Smooth muscle cell (in vitro differentiated cells): Measurements from ENCODE around the gene DCAF8. TPM values are rescaled to one million over a fixed set of nuclear protein-coding genes. Genes with fewer than 3 reads are reported as not detected.
A peak's percentile ranks its signal among the peaks of the same experiment; 100 is the strongest.

Experiments
- DNase-seq: peaks from one replicate; lab custom pipeline; 2025; ENCODE audit not compliant: unreplicated experiment; lab: John Stamatoyannopoulos, UW
- H2AFZ ChIP-seq: fragments of 200-600 bp; sonication (generic); 2 replicates; pipeline ENCODE4 v1.6.0; 2016; ENCODE audit warnings: antibody characterized with exemption, low read depth, mild to moderate bottlenecking
- H3F3A ChIP-seq: fragments of 200-600 bp; sonication (generic); 2 replicates; pipeline ENCODE4 v1.6.0; 2017; ENCODE audit warnings: antibody characterized with exemption, low read depth
- H3K27ac ChIP-seq: fragments of 200-600 bp; sonication (generic); 2 replicates; pipeline ENCODE4 v1.5.1; 2016; ENCODE audit warnings: low read depth, mild to moderate bottlenecking
- H3K27me3 ChIP-seq: fragments of 200-600 bp; sonication (generic); 2 replicates; pipeline ENCODE4 v1.6.1; 2016; ENCODE audit warnings: low read depth, mild to moderate bottlenecking
- H3K36me3 ChIP-seq: fragments of 200-600 bp; sonication (generic); 2 replicates; pipeline ENCODE4 v1.5.1; 2016; ENCODE audit warnings: low read depth
- H3K4me1 ChIP-seq: fragments of 200-600 bp; sonication (generic); 2 replicates; pipeline ENCODE4 v1.5.1; 2016; ENCODE audit warnings: low read depth
- H3K4me2 ChIP-seq: fragments of 200-600 bp; sonication (generic); 2 replicates; pipeline ENCODE4 v1.6.0; 2016; ENCODE audit warnings: mild to moderate bottlenecking
- H3K4me3 ChIP-seq: fragments of 200-600 bp; sonication (generic); 2 replicates; pipeline ENCODE4 v1.5.1; 2016; ENCODE audit warnings: mild to moderate bottlenecking
- H3K79me2 ChIP-seq: fragments of 200-600 bp; sonication (generic); 2 replicates; pipeline ENCODE4 v1.6.0; 2016; ENCODE audit warnings: low read depth, mild to moderate bottlenecking
- H3K9ac ChIP-seq: fragments of 200-600 bp; sonication (generic); 2 replicates; pipeline ENCODE4 v1.6.0; 2016; ENCODE audit warnings: low read depth
- H3K9me3 ChIP-seq: fragments of 200-600 bp; sonication (generic); replicated peaks from 2 replicates; pipeline ENCODE4 v1.5.1; 2016; ENCODE audit warnings: low read depth
- H4K20me1 ChIP-seq: fragments of 200-600 bp; sonication (generic); 2 replicates; pipeline ENCODE4 v1.6.0; 2016; ENCODE audit warnings: low read depth
- WGBS: methylation state at CpG from one replicate; pipeline ENCODE4 v1.1.7; 2016; ENCODE audit warnings: low lambda C conversion rate; 5-methylcytosine and 5-hydroxymethylcytosine counted together
- polyA plus RNA-seq: library from polyadenylated mRNA; unstranded; fragments of >200 nt; fragmentation: Nextera tagmentation; extraction: Ambion mirVana; gene quantifications from 2 replicates; pipeline ENCODE4 v1.2.1, GENCODE V29; 2016
- total RNA-seq: library from RNA; depleted of rRNA; stranded (reverse); fragments of >200 nt; gene quantifications from 2 replicates; pipeline ENCODE4 v1.2.3, GENCODE V29; 2014
- TF ChIP-seq, protein P1 (sequence below): fragments of 200-600 bp; sonication (generic); IDR thresholded peaks from 2 replicates; pipeline ENCODE4 v1.5.1; 2017; ENCODE audit warnings: borderline replicate concordance, mild to moderate bottlenecking, antibody characterized with exemption; ENCODE audit not compliant: insufficient read depth, poor library complexity, severe bottlenecking

Gene DCAF8
- total and polyA plus RNA-seq, 2 experiments from 2014 or later, result 63.6 to 79.9 TPM

DNA sequence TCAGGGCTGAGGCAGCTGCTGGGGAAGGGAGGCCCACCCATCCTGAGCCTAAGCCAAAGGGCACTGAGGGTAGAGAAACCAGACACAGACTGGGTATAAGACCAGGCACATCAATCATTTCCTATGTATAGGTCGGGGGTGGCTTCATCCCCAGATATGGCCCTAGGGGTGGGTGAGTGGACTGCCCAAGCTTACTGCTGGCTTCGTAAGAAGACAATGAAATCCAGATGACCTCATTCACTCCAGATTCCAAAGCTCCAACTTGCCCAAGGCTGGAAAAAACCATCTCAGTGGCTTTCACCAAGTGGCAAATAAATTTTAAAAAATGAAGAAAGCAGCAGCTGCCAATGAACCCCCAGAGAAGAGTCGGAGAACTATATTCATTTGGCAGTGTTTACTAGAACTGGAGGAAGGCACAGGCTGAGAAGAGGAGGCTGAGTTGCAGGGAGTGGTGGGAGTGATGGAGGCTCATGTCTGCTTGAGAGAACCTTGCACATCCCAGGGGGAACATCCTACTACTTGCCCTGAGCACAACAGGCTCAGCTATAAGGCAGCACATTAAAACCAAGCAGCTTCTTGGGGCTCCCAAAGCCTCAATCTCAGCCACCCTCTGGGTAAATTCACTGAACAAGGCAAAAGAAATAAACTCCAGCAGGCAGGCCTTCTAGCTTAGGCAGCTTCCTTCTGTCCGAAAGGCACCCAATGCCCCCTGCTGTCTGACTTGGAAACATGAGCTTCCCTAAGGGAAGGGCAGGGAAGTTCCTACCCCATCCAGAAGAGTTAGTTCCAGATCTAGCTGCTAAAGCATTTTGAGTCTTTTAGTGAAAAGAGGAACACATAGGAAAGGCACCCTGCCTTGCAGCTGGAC, 43.1 kb downstream of the DCAF8 start:
- no peak overlapping the region for H2AFZ ChIP-seq
- TF ChIP-seq, protein P1, sequence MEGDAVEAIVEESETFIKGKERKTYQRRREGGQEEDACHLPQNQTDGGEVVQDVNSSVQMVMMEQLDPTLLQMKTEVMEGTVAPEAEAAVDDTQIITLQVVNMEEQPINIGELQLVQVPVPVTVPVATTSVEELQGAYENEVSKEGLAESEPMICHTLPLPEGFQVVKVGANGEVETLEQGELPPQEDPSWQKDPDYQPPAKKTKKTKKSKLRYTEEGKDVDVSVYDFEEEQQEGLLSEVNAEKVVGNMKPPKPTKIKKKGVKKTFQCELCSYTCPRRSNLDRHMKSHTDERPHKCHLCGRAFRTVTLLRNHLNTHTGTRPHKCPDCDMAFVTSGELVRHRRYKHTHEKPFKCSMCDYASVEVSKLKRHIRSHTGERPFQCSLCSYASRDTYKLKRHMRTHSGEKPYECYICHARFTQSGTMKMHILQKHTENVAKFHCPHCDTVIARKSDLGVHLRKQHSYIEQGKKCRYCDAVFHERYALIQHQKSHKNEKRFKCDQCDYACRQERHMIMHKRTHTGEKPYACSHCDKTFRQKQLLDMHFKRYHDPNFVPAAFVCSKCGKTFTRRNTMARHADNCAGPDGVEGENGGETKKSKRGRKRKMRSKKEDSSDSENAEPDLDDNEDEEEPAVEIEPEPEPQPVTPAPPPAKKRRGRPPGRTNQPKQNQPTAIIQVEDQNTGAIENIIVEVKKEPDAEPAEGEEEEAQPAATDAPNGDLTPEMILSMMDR, result peak; percentile 49
- peak overlapping the region; percentile 70 for H3K27ac ChIP-seq
- peaks cover 23% of the 10 kb centered on the region for H3F3A ChIP-seq
- H4K20me1 ChIP-seq, result peaks cover 4% of the 10 kb centered on the region
- no peak overlapping the region for H3K4me3 ChIP-seq
- H3K9ac ChIP-seq, result no peak overlapping the region
- no peaks in the 10 kb centered on the region for H3K9me3 ChIP-seq
- peaks cover 4% of the 10 kb centered on the region for H3K36me3 ChIP-seq
- H3K4me2 ChIP-seq, result no peak overlapping the region
- WGBS, result 40% methylated on average over 4 of the region's 4 CpGs
- DNase-seq, result no peak
- no peaks in the 10 kb centered on the region for H3K79me2 ChIP-seq
- H3K4me1 ChIP-seq, result peaks cover 6% of the 10 kb centered on the region
- no peaks in the 10 kb centered on the region for H3K27me3 ChIP-seq

DNA sequence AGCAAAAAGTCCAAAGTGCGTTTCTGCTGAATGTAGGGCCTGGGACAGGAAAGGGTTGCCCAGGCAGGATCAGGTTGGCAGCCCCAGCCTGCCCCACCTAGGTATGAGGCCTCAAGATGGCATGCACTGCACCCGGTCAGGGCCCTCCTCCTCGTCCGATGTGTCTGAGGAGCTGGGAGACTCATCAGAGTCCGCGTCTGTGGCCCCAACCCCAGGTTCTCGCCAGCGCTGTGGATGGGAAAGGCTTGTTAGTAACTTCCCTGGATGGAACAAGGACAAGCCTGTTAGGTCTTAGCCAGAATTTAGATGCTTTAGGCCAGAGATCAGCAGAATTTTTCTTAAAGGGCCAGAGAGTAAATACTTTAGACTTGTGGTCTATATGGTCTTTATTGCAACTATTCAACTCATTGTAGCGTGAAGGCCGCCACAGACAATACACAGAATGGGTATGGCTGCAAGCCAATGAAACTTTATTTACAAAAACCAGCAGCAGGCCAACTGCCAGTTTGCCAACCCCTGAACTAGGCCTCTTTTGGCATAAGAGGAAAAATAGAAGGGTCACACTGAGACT, 44.8 kb downstream of the DCAF8 start:
- Histone ChIP-seq H2AFZ (no peak overlapping the region), H3K9ac (no peak overlapping the region), H3K4me2 (no peak overlapping the region), H3K36me3 (peaks cover 4% of the 10 kb centered on the region), H3F3A (peaks cover 25% of the 10 kb centered on the region), H3K4me3 (no peak overlapping the region), H3K27me3 (no peaks in the 10 kb centered on the region), H3K27ac (no peak overlapping the region), H3K4me1 (peaks cover 6% of the 10 kb centered on the region), H3K9me3 (no peaks in the 10 kb centered on the region), H4K20me1 (peaks cover 15% of the 10 kb centered on the region), H3K79me2 (no peaks in the 10 kb centered on the region)
- TF ChIP-seq, protein P1, result no peak
- DNase-seq, result no peak
- WGBS, result 88% methylated on average over 10 of the region's 10 CpGs

DNA sequence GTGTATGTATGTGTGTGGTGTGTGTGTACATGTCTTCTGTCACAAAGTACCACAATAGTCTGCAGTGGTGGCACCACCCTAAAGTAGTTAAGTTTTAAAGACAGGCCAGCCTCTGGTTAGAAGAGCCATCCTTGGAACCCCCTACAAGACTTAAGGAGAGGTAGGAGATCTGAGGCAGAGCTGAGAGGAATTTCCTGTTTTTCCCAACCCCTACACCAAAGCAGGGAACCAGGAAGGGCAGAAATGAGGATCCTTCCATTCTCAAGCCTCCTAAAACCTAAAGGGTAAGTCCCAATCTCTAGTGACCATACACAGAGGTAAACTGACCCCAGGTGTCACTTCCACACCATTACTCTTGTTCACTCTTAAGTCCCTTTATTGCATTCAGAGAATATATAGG, 46.0 kb downstream of the DCAF8 start:
- Histone ChIP-seq H3K4me2 (no peak overlapping the region), H3K27me3 (no peaks in the 10 kb centered on the region), H3K9me3 (no peaks in the 10 kb centered on the region), H3F3A (peaks cover 13% of the 10 kb centered on the region), H2AFZ (no peak overlapping the region), H3K4me1 (peaks cover 15% of the 10 kb centered on the region), H4K20me1 (peaks cover 28% of the 10 kb centered on the region), H3K4me3 (no peak overlapping the region), H3K36me3 (no peaks in the 10 kb centered on the region), H3K79me2 (no peaks in the 10 kb centered on the region), H3K9ac (no peak overlapping the region), H3K27ac (no peak overlapping the region)
- TF ChIP-seq, protein P1, result no peak
- no peak for DNase-seq
